GM12801 (cell line): ENCODE data around the gene FRMD6.

ENCODE experiments used
- TF ChIP-seq, protein P1 (sequence below): IDR thresholded peaks from one replicate; pipeline ENCODE4 v1.5.1; 2011; ENCODE audit warnings: control low read depth; ENCODE audit not compliant: insufficient read length; ENCODE audit errors: extremely low read depth

Gene FRMD6

DNA sequence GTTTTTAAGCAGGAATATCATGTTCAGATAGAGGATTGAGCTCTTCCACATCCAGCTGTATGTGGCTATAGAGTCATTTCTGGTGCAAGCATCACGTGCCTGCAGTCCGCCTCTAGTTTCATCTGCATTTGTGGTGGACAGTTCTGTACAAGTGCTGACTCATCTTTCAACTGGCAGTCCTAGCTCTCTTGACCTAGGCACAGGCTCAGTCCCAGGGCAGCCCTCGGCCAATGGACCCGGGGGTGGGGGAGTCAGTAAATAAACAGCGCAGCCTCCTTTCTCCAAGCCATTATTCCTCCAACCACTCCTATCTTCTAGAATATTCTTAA is 41.8 kb upstream of the FRMD6 start:
- TF ChIP-seq, protein P1, sequence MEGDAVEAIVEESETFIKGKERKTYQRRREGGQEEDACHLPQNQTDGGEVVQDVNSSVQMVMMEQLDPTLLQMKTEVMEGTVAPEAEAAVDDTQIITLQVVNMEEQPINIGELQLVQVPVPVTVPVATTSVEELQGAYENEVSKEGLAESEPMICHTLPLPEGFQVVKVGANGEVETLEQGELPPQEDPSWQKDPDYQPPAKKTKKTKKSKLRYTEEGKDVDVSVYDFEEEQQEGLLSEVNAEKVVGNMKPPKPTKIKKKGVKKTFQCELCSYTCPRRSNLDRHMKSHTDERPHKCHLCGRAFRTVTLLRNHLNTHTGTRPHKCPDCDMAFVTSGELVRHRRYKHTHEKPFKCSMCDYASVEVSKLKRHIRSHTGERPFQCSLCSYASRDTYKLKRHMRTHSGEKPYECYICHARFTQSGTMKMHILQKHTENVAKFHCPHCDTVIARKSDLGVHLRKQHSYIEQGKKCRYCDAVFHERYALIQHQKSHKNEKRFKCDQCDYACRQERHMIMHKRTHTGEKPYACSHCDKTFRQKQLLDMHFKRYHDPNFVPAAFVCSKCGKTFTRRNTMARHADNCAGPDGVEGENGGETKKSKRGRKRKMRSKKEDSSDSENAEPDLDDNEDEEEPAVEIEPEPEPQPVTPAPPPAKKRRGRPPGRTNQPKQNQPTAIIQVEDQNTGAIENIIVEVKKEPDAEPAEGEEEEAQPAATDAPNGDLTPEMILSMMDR: no peak

DNA sequence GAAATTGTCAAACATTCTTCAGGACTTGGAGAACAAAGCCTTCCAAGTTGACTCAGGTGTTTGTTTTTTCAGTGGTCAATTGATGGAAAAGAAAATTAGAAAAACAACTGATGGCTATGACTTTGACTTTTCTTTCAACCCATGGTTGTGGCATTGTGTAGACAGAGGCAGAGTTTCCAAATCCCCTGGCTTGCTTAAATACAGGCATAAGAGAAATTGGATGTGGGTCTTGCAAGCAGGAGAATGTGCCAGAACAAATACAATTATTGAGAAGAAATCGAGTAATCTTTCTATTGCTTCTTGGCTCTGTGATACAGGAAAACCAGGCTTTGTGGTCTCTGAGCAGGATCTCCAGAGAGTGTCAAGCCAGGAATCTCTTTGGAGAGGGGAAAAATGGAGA is 40.9 kb upstream of the FRMD6 start:
- TF ChIP-seq, protein P1: no peak

DNA sequence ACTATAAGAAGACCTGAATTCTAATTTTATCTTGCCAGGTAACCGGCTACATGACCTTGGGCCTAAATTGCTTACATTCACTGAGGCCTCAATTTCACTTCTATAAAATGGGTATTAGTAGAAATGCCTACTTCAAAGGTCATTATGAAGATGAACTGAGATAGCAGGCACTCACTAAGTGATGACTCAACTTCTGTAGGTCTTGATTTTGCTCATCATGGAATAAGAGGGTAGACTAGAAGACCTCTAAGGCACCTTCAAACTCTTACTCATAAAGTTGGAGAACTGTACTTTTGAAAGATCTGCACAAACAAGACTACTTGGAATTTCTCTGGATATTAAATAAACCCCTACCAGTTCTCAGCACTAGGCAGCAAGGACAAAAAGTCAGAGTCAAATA is 39.3 kb upstream of the FRMD6 start:
- TF ChIP-seq, protein P1: no peak

DNA sequence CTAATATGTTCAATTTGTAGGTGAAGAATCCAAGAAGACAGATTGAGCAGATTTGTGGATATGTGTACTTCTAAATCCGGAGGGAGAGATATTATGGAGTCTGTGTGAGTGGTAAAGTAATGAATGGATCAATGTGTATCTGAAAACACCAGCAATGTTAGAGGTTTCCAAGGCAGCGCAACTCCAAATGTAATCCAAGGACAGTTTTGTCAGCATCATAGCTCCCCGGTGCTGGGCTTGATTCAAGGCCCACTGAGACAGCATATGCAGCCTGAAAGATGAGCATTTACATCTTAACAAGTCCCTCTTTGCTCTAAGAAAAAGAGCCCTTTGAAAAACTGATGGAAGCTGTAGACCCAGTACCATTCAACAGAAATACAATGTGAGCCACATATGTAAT is 38.3 kb upstream of the FRMD6 start:
- TF ChIP-seq, protein P1: no peak

DNA sequence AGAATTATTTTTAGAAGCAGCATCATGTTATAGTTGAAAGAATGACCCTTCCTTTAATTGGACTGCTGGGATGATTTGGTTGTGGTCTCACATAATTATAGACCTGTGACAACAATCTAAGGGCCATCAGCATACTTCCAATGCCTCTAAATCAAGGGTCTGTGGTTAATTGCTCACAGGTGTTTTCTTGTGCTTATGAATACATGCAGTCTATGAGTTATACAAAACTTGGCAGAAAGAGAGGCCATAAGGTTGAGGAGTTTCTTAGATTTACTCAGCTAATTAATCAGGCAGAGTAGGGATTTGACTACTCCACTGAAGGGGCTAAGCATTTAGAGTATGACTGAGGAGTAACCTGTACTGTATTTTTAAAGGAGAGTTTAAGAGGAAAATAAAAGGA is 37.0 kb upstream of the FRMD6 start:
- TF ChIP-seq, protein P1: no peak

DNA sequence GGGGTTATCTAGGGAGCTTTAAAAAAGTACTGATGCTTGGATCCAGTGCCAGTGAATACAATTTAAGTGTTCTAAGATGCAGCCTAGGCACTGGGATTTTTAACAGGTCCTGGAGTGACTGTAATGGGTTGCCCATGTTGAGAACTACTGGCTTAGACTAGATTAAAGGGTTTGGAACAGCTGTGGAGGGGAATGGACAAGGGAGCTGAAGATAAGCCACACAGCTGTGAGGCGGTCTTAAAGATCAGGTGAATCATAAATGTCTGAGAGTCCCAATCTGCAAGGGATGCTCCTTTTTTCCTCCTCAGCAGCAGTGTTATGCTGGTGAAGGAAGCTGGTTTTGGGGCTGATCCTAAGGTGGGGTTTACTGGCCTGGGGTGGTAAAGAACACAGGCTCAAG is 35.5 kb upstream of the FRMD6 start:
- TF ChIP-seq, protein P1: no peak

DNA sequence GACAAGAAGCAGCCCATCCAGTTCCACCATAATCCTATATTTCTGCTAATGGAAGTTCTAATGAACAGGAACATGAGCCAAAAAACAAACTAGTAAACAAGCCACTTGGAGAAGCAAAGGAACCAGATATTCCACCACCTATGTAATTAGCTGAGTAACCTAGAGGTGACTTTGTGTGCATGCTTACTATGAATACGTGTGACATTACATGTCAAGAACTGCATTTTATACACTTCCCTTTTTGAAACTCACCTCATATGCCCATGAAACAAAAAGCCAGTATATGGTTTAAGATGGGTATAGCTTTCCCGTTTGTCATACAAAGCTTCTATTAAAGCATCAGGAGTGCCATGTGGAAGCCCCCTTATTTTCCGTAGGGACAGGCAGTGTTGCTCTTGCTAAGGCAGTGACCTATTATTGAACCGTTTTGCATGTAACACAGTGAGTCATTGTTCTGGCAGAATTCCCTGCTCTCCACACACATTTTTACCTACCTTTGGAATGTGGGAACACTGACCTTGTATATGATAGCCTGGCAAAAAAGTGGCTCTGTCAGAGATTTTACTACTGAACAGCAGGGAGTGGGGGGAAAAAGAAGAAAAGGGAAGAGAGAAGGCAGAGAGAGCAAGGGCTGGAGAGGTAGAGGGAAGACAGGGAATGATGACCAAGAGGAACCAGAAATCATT is 34.8 kb upstream of the FRMD6 start:
- TF ChIP-seq, protein P1: no peak

DNA sequence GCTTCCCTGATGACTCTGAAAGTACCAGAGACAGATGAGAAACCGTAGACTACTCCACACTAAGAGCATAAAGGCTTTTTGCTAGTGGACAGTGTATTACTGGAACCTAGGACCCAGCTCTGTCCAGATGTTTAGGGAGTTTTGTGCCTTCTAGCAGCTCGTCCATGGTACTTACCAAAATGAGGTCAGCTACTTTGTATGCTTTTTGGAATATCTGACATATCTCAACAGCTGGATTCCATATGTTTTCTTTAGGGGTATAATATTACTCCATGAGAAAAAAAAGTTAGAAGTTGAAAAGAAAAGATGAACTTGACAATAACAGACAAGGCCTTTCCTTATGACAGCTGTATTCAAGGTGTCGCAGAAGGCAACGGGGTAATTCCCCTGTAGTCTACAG is 32.1 kb upstream of the FRMD6 start:
- TF ChIP-seq, protein P1: no peak
